Kidney capillary endothelial cell (primary cell): ENCODE measurements around the gene PTPN21.

Experiments
- DNase-seq: peaks from one replicate; pipeline ENCODE4 v3.0.0-alpha.2; 2018; ENCODE audit warnings: low spot score

The PTPN21 gene

DNA sequence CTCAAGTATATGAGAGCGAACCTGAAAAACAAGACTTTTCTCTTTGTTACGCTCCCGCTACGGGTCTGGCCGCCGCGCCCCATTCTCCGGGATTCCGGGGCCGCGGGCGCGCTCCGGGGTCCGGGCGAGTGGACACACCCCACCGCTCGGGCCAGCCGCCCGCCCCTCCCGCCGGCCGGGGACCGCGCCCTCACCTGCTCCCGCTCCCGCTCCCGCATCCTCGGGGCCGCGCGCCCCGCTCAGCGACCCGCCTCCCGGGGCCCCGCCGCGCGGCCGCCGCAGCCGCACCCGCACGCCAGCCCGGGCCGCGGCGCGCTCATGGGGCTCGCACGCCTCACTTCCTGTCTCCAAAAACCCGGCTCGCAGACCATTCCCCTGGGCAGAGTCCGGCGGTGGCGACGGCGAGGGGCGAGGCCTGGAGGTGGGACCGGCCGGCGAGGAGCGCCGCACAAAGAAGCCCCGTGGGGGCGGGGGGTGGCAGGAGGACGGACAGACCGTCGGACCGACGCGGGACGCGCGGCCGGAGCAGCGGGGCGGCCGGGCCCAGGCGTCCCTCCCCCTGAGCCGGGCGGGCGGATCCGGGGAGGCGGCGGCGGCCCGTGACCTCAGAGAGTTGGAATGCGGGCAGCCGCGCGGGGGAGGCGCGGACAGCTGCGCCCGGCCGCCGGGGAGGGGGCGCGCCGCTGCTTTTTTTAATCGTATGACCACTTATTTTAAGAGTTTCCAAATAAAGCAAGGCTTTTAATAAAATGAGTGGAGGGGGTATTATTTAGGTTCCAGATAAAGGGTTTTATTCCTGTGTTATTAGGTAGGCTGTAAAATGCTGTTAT lies at the start of gene PTPN21:
Gene PTPN21 (minus strand): TSS at position 551 of the 830 bp plus-strand sequence. CDS start 4,590 bp downstream, outside the sequence.
- peak; percentile 63 for DNase-seq

DNA sequence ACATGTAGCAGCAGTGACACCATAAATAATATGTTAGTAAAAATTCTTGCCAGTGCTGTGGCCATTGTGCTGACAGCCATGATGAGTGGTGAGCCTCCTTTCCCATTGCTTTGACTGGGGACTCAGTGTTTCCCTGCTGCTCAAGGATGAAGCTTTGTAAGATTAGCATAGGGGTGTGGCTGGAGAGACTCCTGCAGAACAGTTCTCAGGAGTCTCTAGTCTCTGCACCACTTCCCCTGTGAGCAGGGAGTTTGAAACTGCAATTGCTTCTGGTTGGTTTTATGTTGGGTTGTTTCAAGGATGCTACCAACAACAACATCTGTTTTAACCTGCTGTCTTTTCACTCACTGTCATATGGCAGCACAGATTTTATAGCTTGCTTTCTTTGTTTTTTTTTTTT lies 49.4 kb upstream of the PTPN21 start:
- no peak for DNase-seq

DNA sequence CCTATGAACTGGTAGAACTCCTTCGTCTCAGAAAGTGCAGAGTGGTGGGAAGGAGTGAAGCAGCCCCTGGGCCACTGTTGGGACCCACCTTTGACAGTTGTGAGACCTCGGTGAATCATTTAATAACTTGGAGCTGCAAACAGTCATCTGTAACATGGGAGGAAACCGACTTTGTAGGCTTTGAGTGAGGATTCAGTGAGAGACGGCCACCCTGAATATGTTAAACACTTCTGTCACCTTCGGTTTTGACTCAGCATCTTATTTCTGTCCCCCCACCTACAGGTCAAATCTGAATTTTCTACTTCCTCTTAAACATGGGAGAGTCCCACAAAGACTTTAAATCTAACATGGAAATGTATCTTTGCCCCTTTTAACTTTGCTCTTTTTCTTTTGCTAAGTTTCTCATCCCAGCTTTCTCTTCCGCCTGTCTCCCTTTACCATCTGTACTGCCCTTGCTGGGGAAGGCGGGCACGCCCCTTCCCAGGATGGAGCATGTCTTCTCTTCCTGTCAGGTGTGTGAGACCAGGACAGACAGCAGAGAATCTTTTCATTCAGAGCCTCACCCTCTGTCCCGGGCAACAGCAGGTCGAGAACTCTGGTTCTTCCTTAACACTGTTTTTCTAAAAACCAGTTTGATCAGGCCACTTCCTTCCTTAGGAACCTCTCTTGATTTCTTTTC lies 45.1 kb upstream of the PTPN21 start:
- DNase-seq, result no peak

DNA sequence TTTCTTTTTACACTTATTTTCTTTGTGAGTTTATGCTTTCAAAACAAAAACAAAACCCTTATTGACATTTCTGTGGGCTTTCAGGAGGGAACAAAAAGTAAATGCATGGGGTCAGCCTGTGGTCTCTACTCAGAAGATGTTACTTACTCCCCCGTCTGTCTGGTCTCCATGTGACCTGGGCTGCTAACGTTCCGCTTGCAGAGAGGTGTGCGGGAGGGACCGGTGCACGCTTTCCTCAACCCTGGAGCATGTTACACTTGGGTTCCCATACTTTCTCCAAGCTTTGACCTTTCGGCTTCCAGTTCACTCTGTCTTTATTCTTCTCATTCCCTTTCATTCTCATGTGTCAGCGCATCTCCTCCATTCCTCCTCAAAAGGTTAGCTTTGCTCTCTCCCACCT lies 44.5 kb upstream of the PTPN21 start:
- no peak for DNase-seq

DNA sequence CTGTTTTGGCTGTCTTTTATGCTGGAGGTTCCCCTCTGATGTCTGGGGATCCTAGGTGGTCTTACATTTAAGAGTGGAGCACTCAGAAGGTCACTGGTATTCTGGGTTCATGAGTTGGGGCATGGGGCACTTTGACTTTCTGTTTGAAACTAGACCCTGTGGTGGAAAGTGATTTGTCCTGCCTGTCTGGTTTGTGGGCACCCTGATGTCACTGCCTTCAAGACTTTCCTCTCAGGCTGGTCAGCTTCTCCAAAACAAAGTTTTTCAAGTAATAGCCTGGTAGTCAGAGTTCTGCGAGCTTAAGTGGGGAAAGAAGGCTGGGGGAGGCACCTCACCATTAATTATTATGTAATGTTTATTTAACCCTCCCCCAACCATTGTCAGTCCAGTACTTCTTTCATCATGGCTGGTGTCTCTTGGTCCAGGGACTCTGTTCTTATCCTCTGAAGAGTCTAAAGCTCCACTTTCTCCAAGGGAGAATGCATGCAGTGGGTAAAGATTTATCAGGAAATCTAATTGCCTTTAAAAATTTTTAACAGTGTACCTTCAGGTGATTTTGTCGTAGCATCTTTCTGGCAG lies 43.4 kb upstream of the PTPN21 start:
- no peak for DNase-seq

DNA sequence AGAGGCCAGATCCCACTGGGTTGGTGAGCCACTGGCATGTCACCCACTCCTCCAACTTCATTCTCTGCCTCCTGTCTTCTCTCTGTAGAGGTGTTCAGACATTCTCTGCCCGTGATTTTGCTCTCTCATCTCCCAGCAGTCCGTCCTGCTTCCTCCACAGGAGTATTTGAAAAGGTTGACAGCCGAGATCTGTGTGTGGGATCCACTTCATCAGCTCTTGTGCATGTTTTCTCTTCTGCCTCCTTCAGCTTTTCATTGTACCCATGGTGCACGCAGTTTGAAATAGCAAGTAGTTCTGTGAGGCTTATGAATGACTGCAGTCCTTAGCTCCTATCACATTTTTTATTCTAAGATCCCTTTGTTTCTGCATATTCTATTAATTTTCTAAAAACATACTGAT lies 42.8 kb upstream of the PTPN21 start:
- DNase-seq, result no peak

DNA sequence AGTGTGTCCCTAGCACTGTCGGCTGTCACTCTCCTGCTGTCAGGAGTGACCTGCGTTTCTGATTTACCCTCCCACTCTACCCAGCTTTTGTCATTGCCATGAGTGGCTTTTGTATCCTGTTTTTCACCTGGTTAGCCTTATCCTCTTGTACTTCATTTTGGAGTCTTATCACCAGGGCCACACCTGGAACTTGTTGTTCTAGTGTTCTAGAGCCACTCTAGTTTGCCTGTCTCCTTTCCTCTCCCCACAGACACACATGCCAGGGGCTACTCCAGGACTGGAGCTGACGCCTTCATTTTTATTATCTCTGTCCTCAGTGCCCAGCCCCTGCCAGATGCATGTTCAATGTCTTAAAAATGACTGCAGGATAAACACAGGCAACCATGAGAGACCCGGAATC lies 42.2 kb upstream of the PTPN21 start:
- no peak for DNase-seq

DNA sequence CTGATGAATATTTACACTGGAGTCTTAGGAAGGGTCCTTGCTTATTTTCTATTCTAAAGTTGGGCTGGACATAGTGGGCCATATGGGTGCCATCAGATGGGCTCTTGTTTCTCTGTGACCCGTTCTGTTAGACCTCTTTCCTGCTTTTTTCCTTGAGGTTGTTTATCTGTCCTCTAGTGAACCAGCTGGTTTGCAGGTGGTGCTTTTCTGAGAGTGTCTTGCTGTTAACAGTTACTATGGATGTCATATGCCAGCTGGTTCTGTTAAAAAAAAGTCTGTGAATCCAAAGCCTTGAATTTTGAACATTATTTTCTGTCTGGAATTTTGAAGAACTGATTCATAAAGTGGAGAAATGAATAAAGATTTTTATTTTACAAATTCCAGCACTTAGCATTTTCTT lies 37.2 kb upstream of the PTPN21 start:
- no peak for DNase-seq

DNA sequence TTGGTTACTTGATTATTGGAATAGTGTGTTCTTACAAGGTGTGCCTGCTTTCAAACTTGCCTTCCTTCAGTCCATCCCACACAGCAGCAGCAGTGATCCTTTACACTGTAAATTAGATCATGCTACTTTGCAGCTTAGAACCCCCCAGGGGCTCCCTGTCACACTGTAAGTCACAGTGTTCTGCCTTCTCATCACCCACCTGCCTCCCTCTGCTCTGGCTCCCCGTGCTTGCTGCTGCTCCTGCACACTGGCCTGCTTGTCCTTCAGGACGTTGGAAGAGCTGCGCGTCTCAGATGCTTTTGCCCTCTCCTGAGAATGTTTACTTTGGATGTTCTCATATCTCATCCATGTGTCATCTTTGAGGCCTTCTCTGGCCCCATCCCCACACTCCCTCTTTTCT lies 35.4 kb upstream of the PTPN21 start:
- no peak for DNase-seq

DNA sequence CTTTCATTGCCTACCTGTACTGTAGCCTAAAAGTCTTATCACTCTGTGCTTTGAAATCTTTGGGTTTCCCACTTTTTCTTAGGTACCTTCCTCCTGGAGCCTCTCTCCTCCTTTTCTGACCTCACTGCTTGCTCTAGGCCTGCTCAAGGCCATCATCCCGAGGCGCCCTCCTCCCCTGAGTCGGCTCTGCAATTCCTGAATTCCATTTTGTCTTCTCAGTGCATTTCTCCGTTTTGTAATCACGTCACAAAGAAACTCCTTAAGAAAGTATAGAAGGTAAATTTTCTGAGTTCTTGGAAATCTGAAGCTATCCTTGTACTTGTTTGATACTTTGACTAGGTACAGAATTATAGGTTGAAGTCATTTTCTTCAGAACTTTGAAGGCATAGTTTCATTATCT lies 33.3 kb upstream of the PTPN21 start:
- DNase-seq, result no peak

DNA sequence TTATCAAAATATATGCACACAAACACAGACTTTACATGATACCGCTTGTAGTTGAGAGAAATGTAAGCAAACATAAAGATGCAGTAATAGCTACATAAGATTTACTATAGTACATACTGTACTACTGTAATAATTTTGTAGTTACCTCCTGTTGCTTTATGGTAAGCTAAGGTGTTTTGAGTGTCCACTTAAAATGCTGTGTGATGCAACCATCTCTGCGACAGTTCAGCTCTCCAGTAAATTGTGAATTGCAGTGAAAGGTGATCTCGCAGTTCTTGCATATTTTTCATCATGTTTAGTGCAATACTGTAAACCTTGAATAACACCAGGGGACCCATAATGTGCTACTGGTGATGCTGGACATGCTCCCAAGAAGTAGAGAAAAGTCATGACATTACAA lies 29.6 kb upstream of the PTPN21 start:
- DNase-seq, result no peak

DNA sequence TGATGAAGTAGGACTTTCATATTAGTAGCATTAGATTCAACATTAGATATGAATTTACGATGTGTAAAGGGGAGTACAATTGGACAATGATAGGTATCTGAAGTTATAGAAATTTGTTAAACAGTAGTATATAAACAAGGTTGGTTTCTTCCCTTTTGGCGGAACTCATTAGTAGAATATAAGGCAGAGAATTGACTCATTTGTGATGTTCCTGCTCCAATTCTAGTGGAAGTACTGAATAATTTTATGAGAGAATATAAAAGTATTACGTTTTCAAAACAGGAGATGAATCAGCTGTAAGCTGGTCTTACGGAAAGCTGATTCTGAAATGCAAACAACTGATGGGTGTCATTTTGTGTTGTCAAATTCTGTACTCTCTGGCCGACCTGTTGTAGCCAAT lies 21.4 kb upstream of the PTPN21 start:
- DNase-seq, result no peak

DNA sequence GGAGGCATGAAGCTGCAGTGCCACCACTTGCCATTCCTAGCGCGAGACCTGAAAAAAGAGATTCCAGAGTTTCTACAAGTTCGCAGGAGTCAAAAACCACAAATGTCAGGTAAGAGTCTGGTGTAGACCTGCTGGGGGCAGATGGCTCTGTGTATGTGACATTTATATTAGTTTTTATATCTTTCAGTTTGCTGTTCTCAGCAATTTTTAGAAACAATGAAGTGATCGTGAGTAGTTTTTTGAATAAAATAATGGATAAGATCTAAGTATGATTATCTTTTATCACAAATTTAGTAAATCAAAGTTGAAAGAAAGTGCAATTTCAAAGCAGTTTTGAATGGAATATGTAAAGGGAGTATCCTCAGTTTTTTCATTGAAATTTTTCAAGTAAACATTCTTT lies 17.3 kb upstream of the PTPN21 start:
- no peak for DNase-seq

DNA sequence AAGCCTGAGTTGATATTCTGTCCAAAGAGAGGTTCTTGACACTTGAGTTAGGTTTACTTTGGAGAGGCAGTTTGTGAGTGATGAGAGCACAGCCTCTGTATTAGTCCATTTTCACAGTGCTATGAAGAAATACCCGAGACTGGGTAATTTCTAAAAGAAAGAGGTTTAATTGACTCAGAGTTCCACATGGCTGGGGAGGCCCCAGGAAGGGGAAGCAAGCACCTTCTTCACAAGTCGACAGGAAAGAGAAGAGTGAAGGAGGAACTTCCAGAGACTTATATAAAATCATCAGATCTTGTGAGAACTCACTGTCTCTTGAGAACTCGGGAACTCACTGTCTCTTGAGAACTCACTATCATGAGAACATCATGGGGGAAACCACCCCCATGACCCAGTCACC lies 13.4 kb upstream of the PTPN21 start:
- no peak for DNase-seq

DNA sequence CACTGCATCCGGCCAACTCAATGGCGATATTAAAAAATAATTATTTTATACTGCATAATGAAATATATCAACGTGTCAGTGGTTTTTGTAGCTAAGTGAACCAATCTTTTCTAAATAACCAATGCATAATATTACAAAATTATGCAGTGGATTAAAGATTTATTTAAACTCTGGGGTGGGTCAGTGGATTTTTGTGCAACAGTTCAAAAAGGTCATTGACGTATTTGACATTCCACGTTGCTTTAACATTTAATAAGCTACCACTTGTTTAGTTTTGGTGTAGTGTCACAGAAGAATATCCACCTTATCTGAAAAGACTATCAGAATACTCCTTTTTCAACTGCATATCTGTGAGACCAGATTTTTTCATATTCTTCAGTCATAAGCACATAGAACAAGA lies 10.6 kb upstream of the PTPN21 start:
- DNase-seq, result no peak

DNA sequence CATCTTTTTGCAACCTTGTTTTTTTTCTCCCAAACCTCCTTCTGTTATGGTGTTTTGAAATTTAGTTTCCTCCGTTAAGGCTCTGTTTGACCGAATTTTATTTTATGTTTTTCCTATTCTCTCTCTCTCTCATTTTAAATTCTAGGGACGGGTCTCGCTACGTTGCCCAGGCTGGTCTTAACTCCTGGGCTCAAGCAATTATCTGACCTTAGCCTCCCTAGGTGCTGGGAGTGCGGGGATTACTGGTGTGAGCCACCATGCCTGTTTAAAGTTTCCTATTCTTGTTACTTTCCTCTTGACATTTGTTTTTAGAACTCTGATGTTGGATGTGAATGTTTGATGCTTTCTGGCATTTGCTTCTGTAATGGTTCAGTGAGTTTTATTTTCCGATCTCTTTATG lies 9.0 kb upstream of the PTPN21 start:
- no peak for DNase-seq

DNA sequence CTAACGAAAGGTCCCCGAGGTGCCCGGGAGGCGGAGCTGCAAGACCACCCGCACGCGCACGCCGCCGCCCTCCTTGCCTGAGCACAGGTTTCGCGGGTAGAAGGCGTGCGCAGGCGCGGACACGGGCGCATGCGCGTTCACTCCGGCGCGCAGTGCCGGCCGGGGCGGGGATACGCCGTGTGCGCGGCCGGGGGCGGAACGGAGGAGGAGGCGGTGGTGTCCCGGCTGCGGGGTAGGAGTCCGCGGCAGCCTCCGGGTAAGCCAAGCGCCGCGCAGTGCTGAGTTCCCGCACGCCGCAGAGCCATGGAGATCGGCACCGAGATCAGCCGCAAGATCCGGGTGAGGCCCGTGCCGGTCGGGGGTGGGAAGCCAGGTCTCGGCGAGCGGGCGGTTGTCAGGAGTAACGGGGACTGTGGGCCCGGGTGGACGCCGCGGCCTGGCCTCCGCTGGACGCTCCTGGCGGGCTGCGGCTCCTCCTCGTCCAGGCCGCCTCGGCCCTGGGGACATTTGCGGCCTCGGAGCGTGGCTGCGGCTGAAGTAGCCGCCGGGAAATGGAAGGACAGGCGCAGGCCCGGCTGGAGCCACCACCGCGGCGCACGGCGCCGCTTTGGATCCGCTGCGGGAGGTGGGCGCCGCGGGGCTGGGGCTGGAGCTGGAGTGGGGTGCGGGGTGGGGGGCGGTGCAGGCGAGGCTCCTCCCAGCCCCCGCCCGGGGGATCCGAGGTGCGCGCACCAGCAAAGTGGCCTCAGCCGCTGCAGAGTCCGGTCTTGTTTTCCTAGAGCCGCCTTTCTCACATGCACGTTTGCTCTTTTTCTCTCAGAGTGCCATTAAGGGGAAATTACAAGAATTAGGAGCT lies 8.3 kb upstream of the PTPN21 start, which contains the start of gene ZC3H14:
Gene ZC3H14 (plus strand): TSS at position 207 of the 856 bp plus-strand sequence. CDS start 97 bp downstream, at position 304.
- DNase-seq, result peak; percentile 86

DNA sequence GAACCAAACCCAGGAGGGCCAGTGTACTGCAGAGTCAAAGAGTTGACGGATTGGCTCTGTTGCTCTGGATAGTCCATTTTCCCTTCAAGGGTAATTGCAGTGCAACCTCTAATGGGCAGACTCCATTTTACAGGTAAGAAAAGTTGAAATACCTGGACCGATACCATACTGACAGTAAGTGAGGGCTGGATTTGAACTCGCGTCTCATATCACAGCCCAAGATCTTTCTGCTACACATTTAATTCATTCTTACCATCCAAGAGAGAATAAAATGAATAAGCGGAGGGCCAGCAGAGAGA lies 7.7 kb upstream of the PTPN21 start:
- DNase-seq, result no peak

DNA sequence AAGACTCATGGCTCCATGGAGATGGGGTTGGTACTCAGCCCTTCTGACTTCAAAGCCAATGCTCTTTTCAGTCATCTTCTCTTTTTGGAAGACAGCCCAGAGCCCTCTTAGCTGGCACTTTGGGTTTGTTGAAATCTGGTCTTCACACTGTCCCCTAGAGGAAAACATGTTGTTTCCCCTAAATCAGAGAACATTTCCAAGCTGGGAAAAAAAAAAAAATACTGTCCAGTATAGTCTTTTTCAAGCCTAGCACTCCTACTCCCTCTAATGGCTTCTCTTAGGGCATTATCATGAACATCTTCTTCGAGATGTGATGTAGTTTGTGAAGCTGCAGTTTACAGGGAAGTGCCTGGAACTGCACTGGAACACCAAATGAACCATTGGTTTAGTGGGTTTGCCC lies 5.0 kb upstream of the PTPN21 start:
- DNase-seq, result peak; percentile 21

DNA sequence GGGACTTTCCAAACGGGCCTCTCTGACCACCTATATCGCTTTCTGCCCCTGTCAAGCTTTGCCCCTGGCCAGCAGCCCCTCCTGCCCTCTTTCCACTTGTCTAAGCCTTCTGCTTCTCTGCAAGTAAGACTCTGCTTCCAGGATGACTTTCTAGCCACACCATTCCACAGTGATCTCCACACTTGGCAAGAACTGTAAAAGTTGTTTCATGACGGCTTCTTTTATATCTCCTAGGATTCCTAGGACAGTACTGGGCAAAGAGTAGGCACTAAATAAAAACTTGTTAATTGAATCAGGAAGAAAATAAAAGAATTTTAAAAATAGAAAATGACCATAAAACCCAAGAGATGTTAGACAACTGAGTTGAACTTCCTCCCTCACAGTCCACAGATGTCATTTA lies 1.8 kb upstream of the PTPN21 start:
- DNase-seq, result no peak

DNA sequence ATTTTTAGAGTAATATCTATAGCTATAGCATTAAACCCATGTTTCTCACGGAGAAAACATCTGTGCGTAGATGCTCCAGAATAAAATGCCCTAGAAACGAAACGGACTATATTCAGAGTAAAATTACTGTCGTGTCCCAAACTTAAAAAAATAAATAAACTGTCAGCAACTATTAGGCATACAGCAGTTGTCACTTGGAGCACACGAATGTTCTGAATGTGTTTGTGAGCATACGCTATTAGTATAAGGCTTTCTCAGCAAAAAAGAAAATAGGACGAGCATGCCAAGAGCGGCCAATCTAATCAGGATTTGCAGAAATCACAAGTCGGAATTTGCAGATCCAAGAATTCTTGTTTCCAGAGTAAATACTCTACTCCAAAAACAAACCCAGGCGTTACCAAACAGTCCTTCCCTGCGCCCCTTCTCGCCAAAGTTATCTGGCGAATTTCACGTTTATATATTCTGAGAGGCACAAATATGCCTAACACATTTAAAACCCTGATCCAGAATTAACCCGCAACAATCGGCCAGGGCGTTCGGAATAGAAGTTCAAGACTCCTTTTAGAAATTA lies 836 bp downstream of the PTPN21 start:
- peak; percentile 16 for DNase-seq

DNA sequence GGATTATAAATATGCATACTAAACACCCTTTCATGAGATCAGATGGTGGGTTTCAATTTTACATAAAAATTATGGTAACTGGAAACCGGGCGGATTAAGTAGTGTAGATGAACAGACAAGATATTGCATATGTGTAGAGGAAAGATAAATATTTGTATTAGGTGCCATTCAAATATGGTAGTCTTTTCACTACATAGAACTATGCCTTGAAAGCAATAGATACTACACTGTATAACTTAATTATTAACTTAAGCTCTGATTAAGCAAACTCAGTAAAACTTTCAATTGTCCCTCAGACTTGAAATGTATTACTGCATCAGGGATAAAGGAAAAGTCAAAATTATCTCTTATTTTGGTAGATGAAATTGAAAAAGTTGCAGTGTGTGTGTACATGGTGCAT lies 1.9 kb downstream of the PTPN21 start:
- no peak for DNase-seq
